Neuronal stem cell (in vitro differentiated cells): Measurements from ENCODE around the gene RGS6.

Experiments used
- DNase-seq: peaks from one replicate; pipeline ENCODE4 v3.0.0-alpha.2; 2013; ENCODE audit warnings: low spot score
- H2AFZ ChIP-seq: one replicate; pipeline ENCODE4 v1.6.1; 2013; ENCODE audit warnings: mild to moderate bottlenecking, low read length, inconsistent platforms
- H2AK5ac ChIP-seq: 2 replicates; pipeline ENCODE4 v1.6.1; 2013; ENCODE audit warnings: low read depth, mild to moderate bottlenecking, inconsistent platforms, low read length, moderate library complexity, mixed read lengths
- H2BK120ac ChIP-seq: 2 replicates; pipeline ENCODE4 v1.6.1; 2013; ENCODE audit warnings: low read depth, mild to moderate bottlenecking, inconsistent platforms, low read length, moderate library complexity, mixed read lengths
- H2BK12ac ChIP-seq: one replicate; pipeline ENCODE4 v1.6.1; 2013; ENCODE audit warnings: low read length, inconsistent platforms
- H2BK15ac ChIP-seq: 2 replicates; pipeline ENCODE4 v1.6.1; 2013; ENCODE audit warnings: mild to moderate bottlenecking, low read length, inconsistent platforms, mixed read lengths
- H2BK5ac ChIP-seq: one replicate; pipeline ENCODE4 v1.6.1; 2013; ENCODE audit warnings: inconsistent platforms, mild to moderate bottlenecking, low read length, moderate library complexity
- H3K14ac ChIP-seq: one replicate; pipeline ENCODE4 v1.6.1; 2013; ENCODE audit warnings: low read length, inconsistent platforms
- H3K18ac ChIP-seq: 2 replicates; pipeline ENCODE4 v1.6.1; 2013; ENCODE audit warnings: low read length, inconsistent platforms
- H3K23ac ChIP-seq: 2 replicates; pipeline ENCODE4 v1.6.1; 2013; ENCODE audit warnings: low read depth, mild to moderate bottlenecking, mixed read lengths, low read length, inconsistent platforms; ENCODE audit not compliant: poor library complexity
- H3K27ac ChIP-seq: replicated peaks from 3 replicates; pipeline ENCODE4 v1.5.1; 2013; ENCODE audit warnings: low read length, inconsistent platforms
- H3K27me3 ChIP-seq, 3 experiments: 2 replicates each; pipeline ENCODE4 v1.6.1; 2013; ENCODE audit warnings: low read length in 3 of 3, mild to moderate bottlenecking in 2 of 3, inconsistent platforms in 1 of 3, low read depth in 1 of 3, mixed read lengths in 1 of 3, moderate library complexity in 1 of 3; ENCODE audit not compliant: control insufficient read depth in 3 of 3, insufficient read depth in 3 of 3
- H3K36me3 ChIP-seq, 2 donors: replicated peaks in 1 of 2; 2 replicates each; pipeline ENCODE4 v1.6.1; 2013; ENCODE audit warnings: low read length in 2 of 2; ENCODE audit not compliant: control insufficient read depth in 2 of 2, insufficient read depth in 2 of 2
- H3K4ac ChIP-seq: 2 replicates; pipeline ENCODE4 v1.6.1; 2013; ENCODE audit warnings: inconsistent platforms, mild to moderate bottlenecking, low read length, moderate library complexity
- H3K4me1 ChIP-seq, 2 donors: 1 replicate in 1 of 2; 2 replicates in 1 of 2; pipeline ENCODE4 v1.6.1; 2013; ENCODE audit warnings: low read length in 2 of 2, low read depth in 1 of 2; ENCODE audit not compliant: control insufficient read depth in 2 of 2, insufficient read depth in 1 of 2
- H3K4me2 ChIP-seq: one replicate; pipeline ENCODE4 v1.6.1; 2013; ENCODE audit warnings: mild to moderate bottlenecking, low read length, inconsistent platforms; ENCODE audit not compliant: insufficient read depth, poor library complexity, severe bottlenecking
- H3K4me3 ChIP-seq, 2 donors: 2 replicates each; pipeline ENCODE4 v1.5.1; 2013; ENCODE audit warnings: low read length in 2 of 2, mild to moderate bottlenecking in 2 of 2, inconsistent platforms in 1 of 2, moderate library complexity in 1 of 2
- H3K79me1 ChIP-seq: one replicate; pipeline ENCODE4 v1.6.1; 2013; ENCODE audit warnings: low read depth, mild to moderate bottlenecking, inconsistent platforms, low read length, moderate library complexity
- H3K9ac ChIP-seq: one replicate; pipeline ENCODE4 v1.6.1; 2013; ENCODE audit warnings: mild to moderate bottlenecking, low read depth, low read length, inconsistent platforms; ENCODE audit not compliant: poor library complexity
- H3K9me3 ChIP-seq, 2 donors: replicated peaks in 1 of 2; 2 replicates each; pipeline versions ENCODE3 to v1.6.1; 2013; ENCODE audit warnings: low read length in 2 of 2, mild to moderate bottlenecking in 2 of 2, inconsistent platforms in 1 of 2, low read depth in 1 of 2, mixed read lengths in 1 of 2, moderate library complexity in 1 of 2; ENCODE audit not compliant: control insufficient read depth in 2 of 2, insufficient read depth in 1 of 2
- H4K8ac ChIP-seq: one replicate; pipeline ENCODE4 v1.6.1; 2013; ENCODE audit warnings: low read depth, mild to moderate bottlenecking, inconsistent platforms, low read length, moderate library complexity
- H4K91ac ChIP-seq: one replicate; pipeline ENCODE4 v1.6.1; 2013; ENCODE audit warnings: low read length, low read depth, mild to moderate bottlenecking, inconsistent platforms; ENCODE audit not compliant: poor library complexity
- WGBS, 2 donors: extraction: QIAGEN DNeasy Blood & Tissue Kit; methylation state at CpG; one replicate each; pipeline ENCODE4 v1.1.7; 2013; ENCODE audit warnings: missing lambda C conversion rate in 2 of 2, mixed read lengths in 1 of 2; ENCODE audit not compliant: insufficient read length in 2 of 2, insufficient replicate concordance in 1 of 2; ENCODE audit errors: extremely low coverage in 2 of 2; 5-methylcytosine and 5-hydroxymethylcytosine counted together

Gene RGS6

GRCh38 chr14:71918955-71919354 lies 13.3 kb upstream of the RGS6 start:
- Histone ChIP-seq H2BK5ac (no peak overlapping the region), H3K4me3 (no peak overlapping the region), H3K4me2 (no peak overlapping the region), H3K36me3 (no peaks in the 10 kb centered on the region), H3K18ac (no peak overlapping the region), H2AFZ (peak overlapping the region; percentile 84), H3K23ac (no peak overlapping the region), H2AK5ac (no peak overlapping the region), H2BK12ac (no peak overlapping the region), H3K9ac (no peak overlapping the region), H3K4ac (no peak overlapping the region), H3K9me3 (no peaks in the 10 kb centered on the region), H3K27me3 (peaks cover 0 to 1% (median 0%) of the 10 kb centered on the region in 3 experiments), H3K27ac (no peak overlapping the region), H3K14ac (no peak overlapping the region), H2BK15ac (no peak overlapping the region), H2BK120ac (no peak overlapping the region), H3K4me1 (peaks cover 2 to 5% of the 10 kb centered on the region in 2 donors), H4K8ac (no peak overlapping the region), H4K91ac (no peak overlapping the region), H3K79me1 (no peaks in the 10 kb centered on the region)
- no CpG with 5 or more reads among the region's 3 CpGs for WGBS, 2 donors
- peak; percentile 24 for DNase-seq

GRCh38 chr14:71923513-71923912 lies 8.7 kb upstream of the RGS6 start:
- H3K23ac ChIP-seq: no peak overlapping the region
- no peak overlapping the region for H2AFZ ChIP-seq
- H3K36me3 ChIP-seq: no peaks in the 10 kb centered on the region
- H3K27me3 ChIP-seq: no peaks in the 10 kb centered on the region
- no peak overlapping the region for H3K27ac ChIP-seq
- no peak overlapping the region for H3K9ac ChIP-seq
- no peaks in the 10 kb centered on the region for H3K79me1 ChIP-seq
- no peak overlapping the region for H4K8ac ChIP-seq
- no peak overlapping the region for H2BK120ac ChIP-seq
- no peak overlapping the region for H3K14ac ChIP-seq
- no peak overlapping the region for H2BK12ac ChIP-seq
- no peak overlapping the region for H3K4ac ChIP-seq
- H3K4me2 ChIP-seq: no peak overlapping the region
- H2AK5ac ChIP-seq: no peak overlapping the region
- no peaks in the 10 kb centered on the region for H3K9me3 ChIP-seq
- no CpG with 5 or more reads among the region's 4 CpGs for WGBS, 2 donors
- peaks cover 0 to 5% of the 10 kb centered on the region in 2 donors for H3K4me1 ChIP-seq
- H3K4me3 ChIP-seq: no peak overlapping the region
- no peak for DNase-seq
- no peak overlapping the region for H4K91ac ChIP-seq
- H3K18ac ChIP-seq: no peak overlapping the region
- no peak overlapping the region for H2BK5ac ChIP-seq
- no peak overlapping the region for H2BK15ac ChIP-seq

GRCh38 chr14:71931492-71932228 lies 569 bp upstream of the RGS6 start:
- WGBS, 2 donors: no CpG with 5 or more reads among the region's 36 CpGs
- Histone ChIP-seq H2AFZ (peak overlapping the region; percentile 92), H2BK15ac (no peak overlapping the region), H3K4me2 (peak overlapping the region; percentile 95), H3K9me3 (no peaks in the 10 kb centered on the region), H4K8ac (no peak overlapping the region), H2BK12ac (peak overlapping the region; percentile 22), H2BK120ac (no peak overlapping the region), H3K4me1 (peaks cover 4 to 5% of the 10 kb centered on the region in 2 donors), H3K27ac (no peak overlapping the region), H3K4ac (no peak overlapping the region), H3K79me1 (no peaks in the 10 kb centered on the region), H3K23ac (no peak overlapping the region), H3K27me3 (peaks cover 8 to 56% (median 35%) of the 10 kb centered on the region in 3 experiments), H3K36me3 (no peaks in the 10 kb centered on the region), H4K91ac (no peak overlapping the region), H3K14ac (no peak overlapping the region), H2AK5ac (no peak overlapping the region), H3K4me3 (peak overlapping the region in 1 of 2 donors; percentile 79), H3K18ac (no peak overlapping the region), H3K9ac (no peak overlapping the region), H2BK5ac (no peak overlapping the region)
- peak; percentile 5 for DNase-seq

- H2BK12ac ChIP-seq: no peak overlapping the region
- H4K91ac ChIP-seq: no peak overlapping the region
- peak overlapping the region; percentile 95 for H3K4me2 ChIP-seq
- H3K4me1 ChIP-seq: peaks cover 4 to 5% of the 10 kb centered on the region in 2 donors
- H2AFZ ChIP-seq: peak overlapping the region; percentile 92
- no peak overlapping the region for H2BK15ac ChIP-seq
- no peaks in the 10 kb centered on the region for H3K36me3 ChIP-seq
- WGBS, 2 donors: no CpG with 5 or more reads among the region's 24 CpGs
- no peak overlapping the region for H2AK5ac ChIP-seq
- no peak overlapping the region for H3K23ac ChIP-seq
- no peak overlapping the region for H4K8ac ChIP-seq
- no peaks in the 10 kb centered on the region for H3K9me3 ChIP-seq
- no peak overlapping the region for H3K27ac ChIP-seq
- H3K79me1 ChIP-seq: no peaks in the 10 kb centered on the region
- H2BK120ac ChIP-seq: no peak overlapping the region
- H3K27me3 ChIP-seq: peaks cover 8 to 56% (median 35%) of the 10 kb centered on the region in 3 experiments
- H3K4ac ChIP-seq: no peak overlapping the region
- no peak overlapping the region for H3K9ac ChIP-seq
- peak; percentile 17 for DNase-seq
- no peak overlapping the region for H2BK5ac ChIP-seq
- no peak overlapping the region for H3K18ac ChIP-seq
- no peak overlapping the region for H3K14ac ChIP-seq
- H3K4me3 ChIP-seq: peak overlapping the region; percentile 33 to 72
These were observed 865 bp downstream of the RGS6 start for GRCh38 chr14:71933001-71933587.
